Mesothelial cell of epicardium (in vitro differentiated cells): ENCODE results near the gene WDFY3. TPM values are rescaled to one million over a fixed set of nuclear protein-coding genes. Genes with fewer than 3 reads are reported as not detected.
A peak's percentile ranks its signal among the peaks of the same experiment; 100 is the strongest.
"Not testable (repeated sequence)": the region's sequence is repeated elsewhere in the genome, so short reads cannot be mapped to it uniquely, and the experiment has no call there.

Experiments
- DNase-seq, 2 experiments: peaks; one replicate each; pipeline ENCODE4 v3.0.0; 2021; ENCODE audit warnings: low spot score in 2 of 2; ENCODE audit not compliant: unreplicated experiment in 2 of 2
- H3K27ac Mint-ChIP-seq: 2 replicates; pipeline ENCODE4 v1.8.0; 2021; ENCODE audit warnings: mixed read lengths
- H3K27me3 Mint-ChIP-seq: 2 replicates; pipeline ENCODE4 v1.8.0; 2021; ENCODE audit warnings: low read depth, mixed read lengths
- H3K36me3 Mint-ChIP-seq: 2 replicates; pipeline ENCODE4 v1.8.0; 2021; ENCODE audit warnings: mixed read lengths
- H3K4me1 Mint-ChIP-seq: 2 replicates; pipeline ENCODE4 v1.8.0; 2021; ENCODE audit warnings: mixed read lengths
- H3K4me3 Mint-ChIP-seq: 2 replicates; pipeline ENCODE4 v1.8.0; 2021; ENCODE audit warnings: mild to moderate bottlenecking, moderate library complexity, mixed read lengths
- H3K9me3 Mint-ChIP-seq: 2 replicates; pipeline ENCODE4 v1.8.0; 2021; ENCODE audit warnings: mixed read lengths
- total RNA-seq: library from RNA; stranded (reverse); gene quantifications from 3 replicates; pipeline ENCODE4 v1.2.1, GENCODE V29; 2021
- TF ChIP-seq, protein P1 (sequence below): fragments of 200-600 bp; sonication (generic); IDR thresholded peaks from one replicate; pipeline ENCODE4 v1.5.0; 2021; ENCODE audit warnings: antibody characterized with exemption; ENCODE audit not compliant: unreplicated experiment

Gene WDFY3
- total RNA-seq, 1 donor from 2014 or later: 115 TPM

- Mint-ChIP-seq H3K4me1 (peaks cover 9% of the 10 kb centered on the region), H3K36me3 (peaks cover 35% of the 10 kb centered on the region), H3K4me3 (no peak overlapping the region), H3K9me3 (peaks cover 14% of the 10 kb centered on the region), H3K27ac (no peak overlapping the region), H3K27me3 (no peaks in the 10 kb centered on the region)
- no peak for DNase-seq
- TF ChIP-seq, protein P1, sequence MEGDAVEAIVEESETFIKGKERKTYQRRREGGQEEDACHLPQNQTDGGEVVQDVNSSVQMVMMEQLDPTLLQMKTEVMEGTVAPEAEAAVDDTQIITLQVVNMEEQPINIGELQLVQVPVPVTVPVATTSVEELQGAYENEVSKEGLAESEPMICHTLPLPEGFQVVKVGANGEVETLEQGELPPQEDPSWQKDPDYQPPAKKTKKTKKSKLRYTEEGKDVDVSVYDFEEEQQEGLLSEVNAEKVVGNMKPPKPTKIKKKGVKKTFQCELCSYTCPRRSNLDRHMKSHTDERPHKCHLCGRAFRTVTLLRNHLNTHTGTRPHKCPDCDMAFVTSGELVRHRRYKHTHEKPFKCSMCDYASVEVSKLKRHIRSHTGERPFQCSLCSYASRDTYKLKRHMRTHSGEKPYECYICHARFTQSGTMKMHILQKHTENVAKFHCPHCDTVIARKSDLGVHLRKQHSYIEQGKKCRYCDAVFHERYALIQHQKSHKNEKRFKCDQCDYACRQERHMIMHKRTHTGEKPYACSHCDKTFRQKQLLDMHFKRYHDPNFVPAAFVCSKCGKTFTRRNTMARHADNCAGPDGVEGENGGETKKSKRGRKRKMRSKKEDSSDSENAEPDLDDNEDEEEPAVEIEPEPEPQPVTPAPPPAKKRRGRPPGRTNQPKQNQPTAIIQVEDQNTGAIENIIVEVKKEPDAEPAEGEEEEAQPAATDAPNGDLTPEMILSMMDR: no peak
Measured at GRCh38 chr4:84666439-84666838, 300.1 kb downstream of the WDFY3 start.

DNA sequence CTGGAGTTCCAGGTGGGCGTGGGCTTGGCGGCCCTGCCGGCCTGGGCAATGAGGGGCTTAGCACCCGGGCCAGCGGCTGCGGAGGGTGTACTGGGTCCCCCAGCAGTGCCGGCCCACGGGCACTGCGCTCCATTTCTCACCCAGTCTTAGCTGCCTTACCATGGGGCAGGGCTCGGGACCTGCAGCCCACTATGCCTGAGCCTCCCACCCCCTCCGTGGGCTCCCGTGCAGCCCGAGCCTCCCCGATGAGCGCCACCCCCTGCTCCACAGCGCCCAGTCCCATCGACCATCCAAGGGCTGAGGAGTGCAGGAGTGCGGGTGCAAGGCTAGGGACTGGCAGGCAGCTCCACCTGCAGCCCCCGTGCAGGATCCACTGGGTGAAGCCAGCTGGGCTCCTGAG lies 301.7 kb downstream of the WDFY3 start:
- H3K36me3 Mint-ChIP-seq: peaks cover 32% of the 10 kb centered on the region
- not testable (repeated sequence) for H3K4me3 Mint-ChIP-seq, H3K27me3 Mint-ChIP-seq, H3K27ac Mint-ChIP-seq, DNase-seq
- peaks cover 14% of the 10 kb centered on the region for H3K4me1 Mint-ChIP-seq
- H3K9me3 Mint-ChIP-seq: peaks cover 14% of the 10 kb centered on the region

GRCh38 chr4:84661191-84661939 lies 305.1 kb downstream of the WDFY3 start:
- Mint-ChIP-seq H3K9me3 (peaks cover 22% of the 10 kb centered on the region), H3K36me3 (peaks cover 29% of the 10 kb centered on the region), H3K4me3 (no peak overlapping the region)

DNA sequence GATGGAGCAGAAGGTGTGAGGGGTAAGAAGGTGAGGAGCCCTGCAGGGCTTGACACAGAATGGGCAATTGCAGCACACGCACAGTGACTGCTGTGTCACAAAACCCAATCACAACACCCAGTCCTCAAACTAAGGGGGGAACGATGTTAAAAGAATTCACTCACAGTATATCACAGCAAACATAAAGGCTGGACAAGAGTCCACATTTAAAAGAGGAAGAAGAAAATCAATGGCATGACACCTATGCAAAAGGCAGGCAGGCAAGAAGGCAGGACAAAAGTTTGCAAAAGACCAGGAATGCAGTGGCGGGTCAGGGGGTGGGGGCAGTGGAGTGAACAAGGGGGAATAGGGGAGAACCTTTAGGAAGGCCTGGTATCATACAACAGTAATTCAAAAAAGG lies 305.9 kb downstream of the WDFY3 start:
- no peak for DNase-seq
- Mint-ChIP-seq H3K4me3 (no peak overlapping the region), H3K36me3 (peaks cover 23% of the 10 kb centered on the region), H3K9me3 (peaks cover 16% of the 10 kb centered on the region), H3K27ac (peak overlapping the region; percentile 8), H3K4me1 (peaks cover 11% of the 10 kb centered on the region), H3K27me3 (no peaks in the 10 kb centered on the region)
- TF ChIP-seq, protein P1: no peak

More at GRCh38 chr4:84661191-84661939, 305.1 kb downstream of the WDFY3 start:
- H3K27me3 Mint-ChIP-seq: no peaks in the 10 kb centered on the region
- no peak for DNase-seq
- TF ChIP-seq, protein P1: no peak
- peaks cover 11% of the 10 kb centered on the region for H3K4me1 Mint-ChIP-seq
- no peak overlapping the region for H3K27ac Mint-ChIP-seq

- TF ChIP-seq, protein P1: no peak
- Mint-ChIP-seq H3K27me3 (no peaks in the 10 kb centered on the region), H3K36me3 (peaks cover 21% of the 10 kb centered on the region), H3K4me3 (no peak overlapping the region), H3K27ac (no peak overlapping the region), H3K9me3 (peaks cover 10% of the 10 kb centered on the region), H3K4me1 (peaks cover 3% of the 10 kb centered on the region)
- no peak for DNase-seq
Measured at GRCh38 chr4:84652478-84652877, 314.0 kb downstream of the WDFY3 start.

GRCh38 chr4:84651499-84651898 lies 315.0 kb downstream of the WDFY3 start:
- TF ChIP-seq, protein P1: no peak
- H3K27me3 Mint-ChIP-seq: no peaks in the 10 kb centered on the region
- H3K36me3 Mint-ChIP-seq: peaks cover 14% of the 10 kb centered on the region
- H3K27ac Mint-ChIP-seq: no peak overlapping the region
- H3K4me1 Mint-ChIP-seq: peaks cover 3% of the 10 kb centered on the region
- no peak overlapping the region for H3K4me3 Mint-ChIP-seq
- peaks cover 3% of the 10 kb centered on the region for H3K9me3 Mint-ChIP-seq
- no peak for DNase-seq
